CD4-positive, CD25-positive, alpha-beta regulatory T cell (primary cell): ENCODE measurements around the gene KRTAP29-1. TPM values are rescaled to one million over a fixed set of nuclear protein-coding genes. Genes with fewer than 3 reads are reported as not detected.

Experiments
- ATAC-seq, 2 donors: fragments of 150-1000 bp; cut with Tn5 transposase; one replicate each; pipeline ENCODE4 v1.10.0; 2021; ENCODE audit warnings: low read depth in 2 of 2, moderate number of reproducible peaks in 2 of 2, moderate library complexity in 1 of 2
- DNase-seq, 3 donors: peaks; one replicate each; pipeline versions ENCODE4 v3.0.0 to v3.0.0-alpha.2; 2012 to 2022; ENCODE audit warnings: mixed read lengths in 1 of 3
- H3K27ac ChIP-seq: one replicate; pipeline ENCODE4 v1.7.0; 2013; ENCODE audit warnings: mild to moderate bottlenecking, low read length; ENCODE audit not compliant: insufficient read depth, poor library complexity, severe bottlenecking
- H3K27me3 ChIP-seq: one replicate; pipeline ENCODE4 v1.7.0; 2013; ENCODE audit warnings: low read length; ENCODE audit not compliant: control insufficient read depth, insufficient read depth
- H3K36me3 ChIP-seq: one replicate; pipeline ENCODE4 v1.7.0; 2013; ENCODE audit warnings: mild to moderate bottlenecking, low read length, moderate library complexity; ENCODE audit not compliant: control insufficient read depth, insufficient read depth
- H3K4me1 ChIP-seq: 2 replicates; pipeline ENCODE4 v1.7.0; 2013; ENCODE audit warnings: mild to moderate bottlenecking, low read length; ENCODE audit not compliant: insufficient read depth, control insufficient read depth, poor library complexity, severe bottlenecking
- H3K4me3 ChIP-seq: one replicate; pipeline ENCODE4 v1.7.0; 2013; ENCODE audit warnings: low read depth, mild to moderate bottlenecking, low read length, moderate library complexity
- H3K9me3 ChIP-seq, 2 experiments: 1 replicate in 1 of 2; 2 replicates in 1 of 2; pipeline ENCODE4 v1.7.0; 2013; ENCODE audit warnings: low read length in 2 of 2, mild to moderate bottlenecking in 1 of 2, moderate library complexity in 1 of 2; ENCODE audit not compliant: control insufficient read depth in 2 of 2
- H3K27ac Mint-ChIP-seq, 3 donors: one replicate each; pipeline ENCODE4 v1.8.0; 2020 to 2022; ENCODE audit warnings: mild to moderate bottlenecking in 3 of 3, mixed read lengths in 3 of 3, moderate library complexity in 2 of 3
- H3K27me3 Mint-ChIP-seq: one replicate; pipeline ENCODE4 v1.8.0; 2022; ENCODE audit warnings: mild to moderate bottlenecking, mixed read lengths
- H3K36me3 Mint-ChIP-seq: one replicate; pipeline ENCODE4 v1.8.0; 2020; ENCODE audit warnings: mixed read lengths
- H3K4me1 Mint-ChIP-seq, 4 donors: one replicate each; pipeline ENCODE4 v1.8.0; 2020 to 2022; ENCODE audit warnings: mixed read lengths in 4 of 4, mild to moderate bottlenecking in 1 of 4
- H3K4me3 Mint-ChIP-seq, 4 donors: one replicate each; pipeline ENCODE4 v1.8.0; 2020 to 2022; ENCODE audit warnings: mild to moderate bottlenecking in 4 of 4, mixed read lengths in 4 of 4, moderate library complexity in 3 of 4
- H3K9me3 Mint-ChIP-seq, 7 donors: one replicate each; pipeline ENCODE4 v1.8.0; 2020 to 2022; ENCODE audit warnings: mixed read lengths in 7 of 7, mild to moderate bottlenecking in 3 of 7, moderate library complexity in 2 of 7
- polyA plus RNA-seq, 4 donors: library from polyadenylated mRNA; unstranded; fragments of 300-500 nt; fragmentation: Illumina TruSeq; gene quantifications; one replicate each; pipeline ENCODE4 v1.2.3, GENCODE V29; 2021
- total RNA-seq: library from RNA; stranded (reverse); gene quantifications from one replicate; pipeline ENCODE4 v1.2.3, GENCODE V29; 2022

Gene KRTAP29-1
- total and polyA plus RNA-seq, 5 donors from 2014 or later = 0.63 TPM; not detected in 4

DNA sequence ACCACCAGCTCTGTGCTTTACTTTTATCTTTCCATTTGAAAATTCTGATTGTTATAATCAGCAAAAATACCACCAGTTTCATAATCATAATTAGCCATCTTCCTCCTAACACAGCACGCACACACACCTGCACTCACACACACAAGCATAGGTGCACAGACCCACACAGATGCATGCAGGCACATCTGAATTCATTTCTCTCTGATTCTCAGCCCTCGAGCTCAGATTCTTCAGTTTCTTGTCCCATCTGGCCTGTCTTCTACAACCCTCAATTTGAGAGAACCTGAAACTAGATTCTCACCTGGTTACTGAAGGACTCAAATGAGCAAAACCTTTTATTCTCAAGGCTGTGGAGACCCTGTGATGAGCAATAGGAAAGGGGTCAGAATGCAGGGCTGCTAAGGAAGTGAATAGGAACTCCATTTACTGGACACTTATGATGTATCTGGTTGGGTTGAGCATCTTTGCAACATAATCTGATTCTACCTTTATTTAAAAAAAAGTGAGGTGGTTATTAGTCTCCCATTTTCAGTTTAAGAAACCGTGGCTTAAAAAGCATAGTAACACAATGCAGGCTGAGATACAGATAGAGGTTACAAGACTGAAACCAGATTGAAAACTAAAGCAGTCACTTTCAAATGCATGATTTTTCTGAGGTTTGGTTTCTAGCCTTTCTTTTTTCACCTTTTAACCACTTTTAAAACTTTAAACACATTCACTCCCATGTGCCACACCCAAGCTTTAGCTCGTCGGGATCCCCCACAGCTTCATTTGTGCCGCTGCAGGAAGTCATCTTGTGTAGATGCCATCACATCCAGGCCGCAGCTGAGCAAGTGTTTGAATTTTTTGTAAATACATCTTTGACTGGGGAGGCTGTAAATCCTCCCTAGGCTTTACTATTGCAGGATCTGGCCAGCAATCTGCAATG lies 38.5 kb upstream of the KRTAP29-1 start:
- Mint-ChIP-seq H3K4me3 (peak overlapping the region in 3 of 4 donors; percentile 52 to 71 (median 65)), H3K36me3 (no peaks in the 10 kb centered on the region), H3K27ac (peak overlapping the region; percentile 95 to 98 (median 95)), H3K27me3 (no peaks in the 10 kb centered on the region), H3K9me3 (peaks cover 0 to 16% (median 2%) of the 10 kb centered on the region in 7 donors), H3K4me1 (peaks cover 33 to 57% (median 44%) of the 10 kb centered on the region in 4 donors)
- Histone ChIP-seq H3K9me3 (peaks cover 0 to 3% of the 10 kb centered on the region in 2 experiments), H3K4me3 (peak overlapping the region; percentile 61), H3K4me1 (peaks cover 40% of the 10 kb centered on the region), H3K27me3 (no peaks in the 10 kb centered on the region), H3K27ac (peak overlapping the region; percentile 80), H3K36me3 (no peaks in the 10 kb centered on the region)
- ATAC-seq (peak in 1 of 2 donors; percentile 39), DNase-seq (peak in 2 of 3 donors; percentile 61 to 66)

DNA sequence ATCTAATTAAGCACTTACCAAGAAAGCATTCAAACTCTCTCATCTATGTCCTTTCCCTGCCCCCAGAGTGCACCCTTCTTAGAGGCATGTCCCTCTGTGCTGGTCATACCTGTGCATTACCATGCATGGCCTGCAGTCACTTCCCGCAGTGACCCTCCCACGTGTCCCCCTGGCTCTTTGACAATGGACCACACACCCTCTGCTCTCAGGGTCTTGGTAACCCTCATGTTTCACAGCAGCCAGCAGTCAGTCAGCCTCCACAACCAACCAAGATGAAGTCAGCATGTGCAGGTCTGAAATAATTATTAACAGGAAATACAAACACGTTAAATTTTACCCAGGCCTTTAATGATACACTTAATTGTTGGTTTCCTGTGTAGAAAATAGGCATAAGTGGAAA lies 37.8 kb upstream of the KRTAP29-1 start:
- H3K4me3 Mint-ChIP-seq = peak overlapping the region; percentile 52 to 71 (median 62)

DNA sequence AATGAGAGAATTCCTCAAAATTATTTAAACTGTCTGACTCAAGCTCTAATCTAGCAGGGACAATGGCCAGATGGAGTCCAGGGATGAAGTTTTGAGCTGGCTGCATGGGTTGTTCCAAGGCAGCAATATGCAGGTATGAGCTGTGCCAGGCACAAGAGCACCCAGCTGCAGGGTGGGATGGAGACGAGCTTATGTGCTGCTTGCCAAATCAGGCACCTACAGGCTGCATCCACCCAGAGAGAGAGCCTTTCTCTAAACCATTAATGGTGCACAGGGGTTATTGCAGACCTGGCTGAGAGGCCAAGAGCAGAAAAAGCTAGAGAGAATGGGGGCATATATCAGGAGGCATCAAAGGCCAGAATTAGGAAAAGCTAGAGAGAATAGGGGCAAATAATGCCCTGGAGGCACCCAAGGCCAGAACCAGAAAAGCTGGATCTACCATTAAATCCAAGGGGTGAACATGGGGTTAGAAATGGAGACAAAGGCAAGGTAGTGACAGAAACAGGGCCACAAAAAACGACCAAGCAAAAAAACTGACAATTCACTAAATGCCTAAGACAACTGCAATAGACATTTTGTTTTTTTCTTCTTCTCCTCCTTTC lies 37.0 kb upstream of the KRTAP29-1 start:
- Mint-ChIP-seq H3K27me3 (no peaks in the 10 kb centered on the region), H3K4me3 (peak overlapping the region; percentile 39 to 72 (median 68)), H3K27ac (peak overlapping the region; percentile 95 to 98 (median 95)), H3K4me1 (peaks cover 33 to 72% (median 44%) of the 10 kb centered on the region in 4 donors), H3K9me3 (peaks cover 0 to 16% (median 2%) of the 10 kb centered on the region in 7 donors), H3K36me3 (no peaks in the 10 kb centered on the region)
- H3K4me1 ChIP-seq = peaks cover 48% of the 10 kb centered on the region
- no peak for DNase-seq
- no peaks in the 10 kb centered on the region for H3K36me3 ChIP-seq
- H3K27me3 ChIP-seq = no peaks in the 10 kb centered on the region
- H3K27ac ChIP-seq = peak overlapping the region; percentile 80
- peak overlapping the region; percentile 51 for H3K4me3 ChIP-seq
- peaks cover 0 to 3% of the 10 kb centered on the region in 2 experiments for H3K9me3 ChIP-seq
- no peak for ATAC-seq

More for the DNA sequence above, 37.8 kb upstream of the KRTAP29-1 start:
- ATAC-seq (no peak), DNase-seq (no peak)
- H3K36me3 Mint-ChIP-seq = no peaks in the 10 kb centered on the region
- Histone ChIP-seq H3K27ac (peak overlapping the region; percentile 80), H3K36me3 (no peaks in the 10 kb centered on the region), H3K9me3 (peaks cover 0 to 3% of the 10 kb centered on the region in 2 experiments), H3K4me3 (peak overlapping the region; percentile 61), H3K4me1 (peaks cover 43% of the 10 kb centered on the region), H3K27me3 (no peaks in the 10 kb centered on the region)
- H3K27me3 Mint-ChIP-seq = no peaks in the 10 kb centered on the region
- H3K27ac Mint-ChIP-seq = peak overlapping the region; percentile 95 to 98 (median 95)
- H3K4me1 Mint-ChIP-seq = peaks cover 33 to 63% (median 44%) of the 10 kb centered on the region in 4 donors
- peaks cover 0 to 16% (median 2%) of the 10 kb centered on the region in 7 donors for H3K9me3 Mint-ChIP-seq

DNA sequence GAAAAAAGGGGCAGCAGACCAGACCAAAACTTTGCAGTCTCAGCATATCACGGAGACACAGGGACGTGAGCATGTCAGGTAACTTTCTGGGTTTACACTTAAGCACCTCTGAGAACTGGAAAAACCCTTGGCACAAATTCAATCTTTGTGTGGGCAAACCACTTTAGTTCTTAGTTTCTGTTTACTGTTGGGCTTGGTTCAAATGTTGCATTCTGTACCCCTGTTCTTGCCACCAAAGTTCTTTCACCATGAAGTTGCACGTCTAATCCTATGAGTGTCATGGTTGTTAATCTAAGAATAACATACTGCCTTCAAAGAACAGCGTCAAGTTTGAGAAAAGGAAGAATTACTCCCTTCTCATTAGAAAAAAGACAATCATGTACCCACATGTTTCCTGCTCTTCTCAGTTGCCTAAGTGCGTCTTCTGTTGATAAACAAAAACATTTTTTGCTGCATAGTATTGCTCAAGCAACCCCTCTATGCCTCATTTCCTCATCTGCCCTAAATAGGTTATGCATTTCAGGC lies 36.4 kb upstream of the KRTAP29-1 start:
- Histone ChIP-seq H3K27ac (peak overlapping the region; percentile 80), H3K4me1 (peaks cover 51% of the 10 kb centered on the region), H3K9me3 (peaks cover 0 to 3% of the 10 kb centered on the region in 2 experiments), H3K4me3 (peak overlapping the region; percentile 51), H3K27me3 (no peaks in the 10 kb centered on the region), H3K36me3 (no peaks in the 10 kb centered on the region)
- peaks cover 33 to 74% (median 45%) of the 10 kb centered on the region in 4 donors for H3K4me1 Mint-ChIP-seq
- peak; percentile 18 to 81 (median 23) for DNase-seq
- ATAC-seq = peak; percentile 64 to 66
- H3K36me3 Mint-ChIP-seq = no peaks in the 10 kb centered on the region
- H3K4me3 Mint-ChIP-seq = peak overlapping the region; percentile 51 to 72 (median 68)
- H3K27ac Mint-ChIP-seq = peak overlapping the region; percentile 95 to 98 (median 95)
- peaks cover 0 to 16% (median 2%) of the 10 kb centered on the region in 7 donors for H3K9me3 Mint-ChIP-seq
- H3K27me3 Mint-ChIP-seq = no peaks in the 10 kb centered on the region

DNA sequence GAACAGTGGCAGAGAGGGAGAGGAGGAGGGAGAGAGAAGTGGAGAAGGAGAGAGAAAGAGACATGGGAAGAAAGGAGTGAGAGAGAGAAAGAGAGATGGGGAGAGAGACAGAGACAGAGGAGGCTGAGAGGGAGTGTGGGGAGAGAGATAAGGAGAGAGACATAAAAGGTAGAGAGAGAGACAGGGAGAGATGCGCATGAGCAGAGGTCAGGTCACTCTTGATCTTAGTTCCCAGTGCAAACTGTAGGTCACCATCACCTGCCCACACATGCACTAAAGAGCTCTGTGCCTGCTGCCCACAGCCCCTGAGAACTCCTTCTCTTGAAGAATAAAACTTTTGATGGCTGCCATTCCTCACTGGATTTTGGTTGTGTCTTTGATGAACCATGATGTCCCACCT lies 33.1 kb upstream of the KRTAP29-1 start:
- H3K4me1 ChIP-seq = peaks cover 38% of the 10 kb centered on the region

DNA sequence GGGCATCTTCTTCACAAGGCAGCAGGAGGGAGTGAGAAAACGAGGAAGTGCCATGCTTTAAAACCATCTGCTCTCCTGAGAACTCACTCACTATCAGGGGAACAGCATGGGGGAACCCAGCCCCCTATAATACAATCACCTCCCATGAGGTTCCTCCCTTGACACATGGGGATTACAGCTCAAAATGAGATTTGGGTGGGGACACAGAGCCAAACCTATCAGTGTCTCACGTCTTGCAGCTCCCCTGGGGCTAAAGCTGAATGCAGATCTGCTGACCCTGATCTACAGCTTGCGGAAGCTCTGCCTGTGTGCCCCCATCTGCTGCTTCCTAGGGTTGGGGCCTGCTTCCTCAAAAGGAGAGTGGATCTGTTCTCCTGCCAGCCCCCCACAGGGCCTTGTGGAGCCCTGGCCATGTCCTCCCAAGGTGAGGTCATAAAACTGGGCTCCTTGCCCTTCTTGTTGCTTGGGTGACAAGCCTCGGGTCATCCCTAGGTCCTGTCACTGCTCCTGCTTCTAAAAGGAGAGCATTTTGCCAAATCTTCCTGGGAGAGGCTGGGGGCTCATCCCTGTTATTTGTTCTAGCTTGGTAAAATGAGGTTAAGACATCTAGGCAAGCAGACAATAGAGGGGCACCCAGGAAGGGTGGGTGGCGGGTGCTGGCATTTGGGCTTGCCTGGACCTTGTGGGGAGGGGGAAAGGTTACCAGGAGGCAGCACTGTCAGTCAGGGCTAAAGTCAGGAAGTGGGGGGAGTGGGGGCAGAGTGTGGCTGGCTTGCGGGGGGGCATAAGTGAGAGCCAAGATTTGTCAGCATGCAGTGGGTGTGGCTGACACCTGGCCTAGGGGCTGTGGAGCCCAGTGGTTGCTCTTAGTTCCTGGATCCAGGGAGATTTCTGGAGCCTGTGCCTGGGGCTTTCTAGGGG lies 32.0 kb upstream of the KRTAP29-1 start:
- Mint-ChIP-seq H3K36me3 (no peaks in the 10 kb centered on the region), H3K4me3 (peak overlapping the region in 1 of 4 donors; percentile 27), H3K4me1 (peaks cover 14 to 44% (median 21%) of the 10 kb centered on the region in 4 donors), H3K9me3 (no peaks in the 10 kb centered on the region), H3K27ac (peak overlapping the region; percentile 28 to 93 (median 75)), H3K27me3 (no peaks in the 10 kb centered on the region)
- DNase-seq = no peak
- Histone ChIP-seq H3K27me3 (no peaks in the 10 kb centered on the region), H3K36me3 (no peaks in the 10 kb centered on the region), H3K4me3 (no peak overlapping the region), H3K9me3 (no peaks in the 10 kb centered on the region), H3K4me1 (peaks cover 27% of the 10 kb centered on the region), H3K27ac (no peak overlapping the region)
- no peak for ATAC-seq

More for the DNA sequence above, 33.1 kb upstream of the KRTAP29-1 start:
- Mint-ChIP-seq H3K4me1 (peaks cover 23 to 54% (median 30%) of the 10 kb centered on the region in 4 donors), H3K9me3 (no peaks in the 10 kb centered on the region), H3K4me3 (no peak overlapping the region), H3K36me3 (no peaks in the 10 kb centered on the region), H3K27ac (peak overlapping the region in 2 of 3 donors; percentile 33 to 81), H3K27me3 (no peaks in the 10 kb centered on the region)
- no peak for DNase-seq
- Histone ChIP-seq H3K27me3 (no peaks in the 10 kb centered on the region), H3K4me3 (no peak overlapping the region), H3K27ac (no peak overlapping the region), H3K9me3 (no peaks in the 10 kb centered on the region), H3K36me3 (no peaks in the 10 kb centered on the region)
- ATAC-seq = no peak
